Measurements from ENCODE around the gene PI3.
"Not testable (repeated sequence)": the region's sequence is repeated elsewhere in the genome, so short reads cannot be mapped to it uniquely, and the experiment has no call there.

PI3 gene
- total RNA-seq: 0 reads per million in 2 experiments

GRCh38 chr20:45174434-45175364 lies at the start of gene PI3:
PI3 (plus strand) TSS chr20:45174902; CDS start chr20:45174923, 21 bp downstream.
- DNase-seq (ENCODE audit: low read depth): no peak

- DNase-seq (ENCODE audit: low read depth): no peak
These were observed 46.6 kb upstream of the PI3 start for GRCh38 chr20:45128099-45128498.

GRCh38 chr20:45136911-45137310 lies 37.8 kb upstream of the PI3 start:
- no peak for DNase-seq (ENCODE audit: low read depth)

- peak; percentile 9 for DNase-seq (ENCODE audit: low read depth)
These were observed 36.0 kb upstream of the PI3 start for GRCh38 chr20:45138561-45139300.

GRCh38 chr20:45139733-45140375 lies 34.8 kb upstream of the PI3 start:
- not testable (repeated sequence) for DNase-seq (ENCODE audit: low read depth)

- no peak for DNase-seq (ENCODE audit: low read depth)
These were observed 33.9 kb upstream of the PI3 start for GRCh38 chr20:45140836-45141235.

GRCh38 chr20:45149062-45149461 lies 25.6 kb upstream of the PI3 start:
- DNase-seq (ENCODE audit: low read depth): no peak

GRCh38 chr20:45152405-45152804 lies 22.3 kb upstream of the PI3 start:
- no peak for DNase-seq (ENCODE audit: low read depth)

GRCh38 chr20:45153147-45153546 lies 21.6 kb upstream of the PI3 start:
- DNase-seq (ENCODE audit: low read depth): no peak

GRCh38 chr20:45153752-45154151 lies 20.9 kb upstream of the PI3 start:
- DNase-seq (ENCODE audit: low read depth): no peak

- DNase-seq (ENCODE audit: low read depth): no peak
These were observed 20.5 kb upstream of the PI3 start for GRCh38 chr20:45154183-45154582.

- not testable (repeated sequence) for DNase-seq (ENCODE audit: low read depth)
These were observed 19.9 kb upstream of the PI3 start for GRCh38 chr20:45154794-45155193.

- DNase-seq (ENCODE audit: low read depth): no peak
These were observed 18.0 kb upstream of the PI3 start for GRCh38 chr20:45156713-45157112.

- DNase-seq (ENCODE audit: low read depth): no peak
These were observed 16.7 kb upstream of the PI3 start for GRCh38 chr20:45157962-45158361.

GRCh38 chr20:45163083-45163803 lies 11.5 kb upstream of the PI3 start:
- DNase-seq (ENCODE audit: low read depth): no peak

- DNase-seq (ENCODE audit: low read depth): no peak
These were observed 9.8 kb upstream of the PI3 start for GRCh38 chr20:45164906-45165305.

GRCh38 chr20:45173522-45173921 lies 1.2 kb upstream of the PI3 start:
- no peak for DNase-seq (ENCODE audit: low read depth)

- DNase-seq (ENCODE audit: low read depth): no peak
These were observed 2.0 kb downstream of the PI3 start for GRCh38 chr20:45176526-45177267.

GRCh38 chr20:45179166-45179565 lies 4.5 kb downstream of the PI3 start:
- no peak for DNase-seq (ENCODE audit: low read depth)

GRCh38 chr20:45181639-45182038 lies 6.9 kb downstream of the PI3 start:
- DNase-seq (ENCODE audit: low read depth): no peak

- DNase-seq (ENCODE audit: low read depth): no peak
These were observed 8.4 kb downstream of the PI3 start for GRCh38 chr20:45183084-45183483.
